ENCODE data around the gene CLEC4G. TPM values are rescaled to one million over a fixed set of nuclear protein-coding genes. Genes with fewer than 3 reads are reported as not detected.

The CLEC4G gene
- total and polyA plus RNA-seq, 2 experiments from 2014 or later, result not detected

DNA sequence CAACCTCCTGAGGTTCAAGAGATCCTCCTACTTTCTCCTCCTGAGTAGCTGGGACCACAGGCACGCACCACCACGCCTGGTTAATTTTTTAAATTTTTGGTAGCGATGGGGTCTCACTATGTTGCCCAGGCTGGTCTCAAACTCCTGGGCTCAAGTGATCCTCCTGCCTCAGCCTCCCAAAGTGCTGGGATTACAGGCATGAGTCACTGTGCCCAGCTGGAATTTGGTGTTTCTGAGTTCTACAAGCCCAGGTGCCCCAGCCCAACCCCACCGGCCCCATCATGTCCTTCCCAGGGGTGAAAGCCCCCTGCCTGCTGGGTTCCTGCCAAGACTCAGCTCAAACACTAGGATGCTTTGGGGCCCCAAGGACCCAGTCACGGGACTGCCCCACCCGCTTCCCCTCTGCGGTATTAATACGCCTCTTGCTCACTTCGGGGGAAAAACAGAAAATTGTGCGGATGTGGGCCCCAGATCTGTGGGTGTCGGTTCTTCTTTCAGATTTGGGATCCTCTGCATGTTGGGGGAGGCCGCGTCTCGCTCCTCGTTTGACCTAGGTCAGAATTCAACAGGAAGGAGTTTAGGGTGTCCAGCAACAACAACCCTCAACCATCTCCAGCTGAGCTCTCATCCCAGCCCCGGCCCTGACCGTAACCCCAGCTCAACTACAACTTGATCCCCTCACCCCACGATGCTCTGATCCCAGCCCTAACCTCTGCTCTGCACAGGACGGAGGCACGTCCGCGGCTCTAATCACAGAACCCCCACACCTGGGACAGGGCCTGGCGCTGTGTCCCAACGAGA lies 26.3 kb downstream of the CLEC4G start:
- Histone ChIP-seq H3K79me2 (no peaks in the 10 kb centered on the region), H3K27me3 (no peaks in the 10 kb centered on the region), H3K36me3 (replicated peaks; ENCODE audit: insufficient read depth, low read depth) (no peaks in the 10 kb centered on the region), H3K9me3 (ENCODE audit: low read depth) (no peaks in the 10 kb centered on the region), H3K4me2 (no peak overlapping the region), H3K4me3 (no peak overlapping the region), H4K20me1 (ENCODE audit: insufficient read depth, poor library complexity, severe bottlenecking) (no peaks in the 10 kb centered on the region), H3K9me2 (replicated peaks; ENCODE audit: insufficient read depth) (no peaks in the 10 kb centered on the region), H3K27ac (no peak overlapping the region), H2AFZ (no peak overlapping the region), H3K4me1 (ENCODE audit: insufficient read depth) (no peaks in the 10 kb centered on the region)
- 89% methylated on average over 24 of the region's 24 CpGs for WGBS (ENCODE audit: low lambda C conversion rate, missing lambda C conversion rate)
- TF ChIP-seq CTCF (IDR thresholded peaks at IDR 0.05; ENCODE audit: poor library complexity), result no peak
- no peak for TF ChIP-seq EZH2phosphoT487 (IDR thresholded peaks at IDR 0.05; ENCODE audit: low read depth, severe bottlenecking, unreplicated experiment)
- no peak for TF ChIP-seq EZH2 (IDR thresholded peaks at IDR 0.05; ENCODE audit: borderline replicate concordance)
- no peak for DNase-seq (ENCODE audit: low spot score)

GRCh38 chr19:7704280-7705060 lies 27.4 kb downstream of the CLEC4G start:
- H4K20me1 ChIP-seq (ENCODE audit: insufficient read depth, poor library complexity, severe bottlenecking), result no peaks in the 10 kb centered on the region
- no peaks in the 10 kb centered on the region for H3K79me2 ChIP-seq
- no peak overlapping the region for H3K4me2 ChIP-seq
- DNase-seq (ENCODE audit: low spot score), result no peak
- WGBS (ENCODE audit: low lambda C conversion rate, missing lambda C conversion rate), result 85% methylated on average over 6 of the region's 6 CpGs
- H3K9me2 ChIP-seq (replicated peaks; ENCODE audit: insufficient read depth), result no peaks in the 10 kb centered on the region
- H3K36me3 ChIP-seq (replicated peaks; ENCODE audit: insufficient read depth, low read depth), result no peaks in the 10 kb centered on the region
- H2AFZ ChIP-seq, result no peak overlapping the region
- no peak overlapping the region for H3K4me3 ChIP-seq
- TF ChIP-seq EZH2 (IDR thresholded peaks at IDR 0.05; ENCODE audit: borderline replicate concordance) (no peak), EZH2phosphoT487 (IDR thresholded peaks at IDR 0.05; ENCODE audit: low read depth, severe bottlenecking, unreplicated experiment) (no peak)
- H3K9me3 ChIP-seq (ENCODE audit: low read depth), result no peaks in the 10 kb centered on the region
- H3K27ac ChIP-seq, result no peak overlapping the region
- H3K27me3 ChIP-seq, result peaks cover 4% of the 10 kb centered on the region
- no peaks in the 10 kb centered on the region for H3K4me1 ChIP-seq (ENCODE audit: insufficient read depth)

- Histone ChIP-seq H3K9me3 (ENCODE audit: low read depth) (no peaks in the 10 kb centered on the region), H3K4me3 (no peak overlapping the region), H3K36me3 (replicated peaks; ENCODE audit: insufficient read depth, low read depth) (no peaks in the 10 kb centered on the region), H3K27me3 (peaks cover 6% of the 10 kb centered on the region), H3K4me2 (no peak overlapping the region), H4K20me1 (ENCODE audit: insufficient read depth, poor library complexity, severe bottlenecking) (no peaks in the 10 kb centered on the region), H2AFZ (no peak overlapping the region), H3K79me2 (no peaks in the 10 kb centered on the region), H3K9me2 (replicated peaks; ENCODE audit: insufficient read depth) (no peaks in the 10 kb centered on the region), H3K4me1 (ENCODE audit: insufficient read depth) (no peaks in the 10 kb centered on the region), H3K27ac (no peak overlapping the region)
- no peak for DNase-seq (ENCODE audit: low spot score)
- TF ChIP-seq EZH2 (IDR thresholded peaks at IDR 0.05; ENCODE audit: borderline replicate concordance), result no peak
- TF ChIP-seq CTCF (IDR thresholded peaks at IDR 0.05; ENCODE audit: poor library complexity), result no peak
- TF ChIP-seq EZH2phosphoT487 (IDR thresholded peaks at IDR 0.05; ENCODE audit: low read depth, severe bottlenecking, unreplicated experiment), result no peak
- WGBS (ENCODE audit: low lambda C conversion rate, missing lambda C conversion rate), result 82% methylated on average over 8 of the region's 8 CpGs
These were observed 28.6 kb downstream of the CLEC4G start for GRCh38 chr19:7703332-7703731.

Measured in hepatocyte (in vitro differentiated cells).